Endothelial cell of umbilical vein (primary cell): ENCODE data around the gene SPPL2B.

Experiments
- CTCF ChIP-seq, 2 donors: IDR thresholded peaks; 1 replicate in 1 of 2; 2 replicates in 1 of 2; pipeline ENCODE4 v1.5.1; 2011; ENCODE audit warnings: low read length in 2 of 2, mild to moderate bottlenecking in 2 of 2, moderate library complexity in 2 of 2, control low read depth in 1 of 2, inconsistent platforms in 1 of 2, low read depth in 1 of 2; ENCODE audit not compliant: insufficient read depth in 1 of 2; ENCODE audit errors: extremely low read depth in 1 of 2
- EZH2 ChIP-seq: IDR thresholded peaks from 2 replicates; pipeline ENCODE4 v1.6.1; 2012; ENCODE audit warnings: borderline replicate concordance, low read depth, mild to moderate bottlenecking, moderate library complexity, low read length, inconsistent platforms; ENCODE audit not compliant: severe bottlenecking
- FOS ChIP-seq: IDR thresholded peaks from 2 replicates; pipeline ENCODE4 v1.6.1; 2011; ENCODE audit warnings: mild to moderate bottlenecking, low read length, moderate library complexity, borderline replicate concordance; ENCODE audit not compliant: insufficient read depth
- GATA2 ChIP-seq: IDR thresholded peaks from 2 replicates; pipeline ENCODE4 v1.7.0; 2011; ENCODE audit warnings: low read depth, mild to moderate bottlenecking, moderate library complexity, mixed read lengths, low read length; ENCODE audit not compliant: insufficient read length, insufficient read depth
- JUN ChIP-seq: IDR thresholded peaks from 2 replicates; pipeline ENCODE4 v1.6.1; 2011; ENCODE audit warnings: borderline replicate concordance, low read depth; ENCODE audit not compliant: insufficient read length, insufficient read depth
- MYC ChIP-seq: IDR thresholded peaks from one replicate; pipeline ENCODE4 v1.6.1; 2011; ENCODE audit warnings: mild to moderate bottlenecking, low read depth, low read length
- POLR2A ChIP-seq: IDR thresholded peaks from 2 replicates; pipeline ENCODE4 v1.6.1; 2012; ENCODE audit warnings: low read depth, mild to moderate bottlenecking, control low read depth, low read length
- POLR2AphosphoS5 ChIP-seq: IDR thresholded peaks from 2 replicates; pipeline ENCODE4 v1.6.1; 2012; ENCODE audit warnings: low read depth, mild to moderate bottlenecking, control low read depth, low read length, moderate library complexity; ENCODE audit not compliant: insufficient read depth
- TF ChIP-seq, protein P1 (sequence below): IDR thresholded peaks from 2 replicates; pipeline ENCODE4 v1.6.1; 2011; ENCODE audit not compliant: insufficient read depth, insufficient read length

- TF ChIP-seq CTCF (IDR thresholded peaks at IDR 0.05; ENCODE audit: extremely low read depth in 1 of 2, insufficient read depth in 1 of 2, low read depth in 1 of 2, low read length in 2 of 2) (no peak), POLR2A (no peak), POLR2AphosphoS5 (no peak), GATA2 (no peak), EZH2 (no peak), FOS (no peak), JUN (no peak), MYC (no peak)
- TF ChIP-seq, protein P1, sequence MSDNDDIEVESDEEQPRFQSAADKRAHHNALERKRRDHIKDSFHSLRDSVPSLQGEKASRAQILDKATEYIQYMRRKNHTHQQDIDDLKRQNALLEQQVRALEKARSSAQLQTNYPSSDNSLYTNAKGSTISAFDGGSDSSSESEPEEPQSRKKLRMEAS = no peak
Observed at GRCh38 chr19:2282862-2283237, 45.6 kb upstream of the SPPL2B start.
